Activated CD8-positive, alpha-beta T cell treated with anti-CD3 and anti-CD28 coated beads for 36 hours (primary cell): ENCODE results near the gene ZNF488. TPM values are rescaled to one million over a fixed set of nuclear protein-coding genes. Genes with fewer than 3 reads are reported as not detected.

Experiments used
- ATAC-seq: fragments of 200-7000 bp; cut with Tn5 transposase; one replicate; pipeline ENCODE4 v1.10.0; 2021; ENCODE audit warnings: mild to moderate bottlenecking, moderate library complexity
- CTCF ChIA-PET: fragments of 350-600 bp; sonication (Branson Sonifier 250); formaldehyde crosslinking; loops from one replicate; lab custom pipeline; 2021; ENCODE audit warnings: antibody characterized with exemption; lab: Charles Lee
- POLR2A ChIA-PET: fragments of 350-600 bp; sonication (Branson Sonifier 250); formaldehyde crosslinking; loops from one replicate; lab custom pipeline; 2021; ENCODE audit warnings: antibody characterized with exemption; lab: Charles Lee
- DNase-seq: peaks from one replicate; pipeline ENCODE4 v3.0.0-alpha.2; 2020
- H3K27ac Mint-ChIP-seq: one replicate; pipeline ENCODE4 v1.8.0; 2021; ENCODE audit warnings: mild to moderate bottlenecking, mixed read lengths
- H3K27me3 Mint-ChIP-seq: one replicate; pipeline ENCODE4 v1.8.0; 2021; ENCODE audit warnings: mixed read lengths
- H3K36me3 Mint-ChIP-seq: one replicate; pipeline ENCODE4 v1.8.0; 2021; ENCODE audit warnings: low read depth, mixed read lengths
- H3K4me1 Mint-ChIP-seq: one replicate; pipeline ENCODE4 v1.8.0; 2021; ENCODE audit warnings: low read depth, mixed read lengths
- H3K4me3 Mint-ChIP-seq: one replicate; pipeline ENCODE4 v1.8.0; 2021; ENCODE audit warnings: mild to moderate bottlenecking, moderate library complexity, mixed read lengths
- H3K9me3 Mint-ChIP-seq: one replicate; pipeline ENCODE4 v1.8.0; 2021; ENCODE audit warnings: mixed read lengths
- CTCF ChIP-seq: fragments of 200-600 bp; IDR thresholded peaks from one replicate; pipeline ENCODE4 v1.8.0; 2022; ENCODE audit warnings: antibody characterized with exemption, mild to moderate bottlenecking
- intact Hi-C: fragments of 100-400 bp; cut with micrococcal nuclease; formaldehyde crosslinking; loops from one replicate; pipeline ENCODE4 v1.10.0; 2022
- total RNA-seq, 2 experiments: library from RNA; stranded (reverse); gene quantifications; one replicate each; pipeline ENCODE4 v1.2.3, GENCODE V29; 2021

ZNF488 gene
- total RNA-seq, 2 experiments from 2014 or later, result 0.36 to 0.58 TPM

GRCh38 chr10:47366731-47367460, 17.2 kb downstream of the ZNF488 start:
- H3K36me3 Mint-ChIP-seq, result no peaks in the 10 kb centered on the region
- TF ChIP-seq CTCF, result no peak
- CTCF ChIA-PET, result no interaction called here
- DNase-seq (no peak), ATAC-seq (no peak)
- H3K27ac Mint-ChIP-seq, result no peak overlapping the region
- intact Hi-C loops, result no loop called here
- no peaks in the 10 kb centered on the region for H3K9me3 Mint-ChIP-seq
- no peak overlapping the region for H3K4me3 Mint-ChIP-seq
- POLR2A ChIA-PET, result no interaction called here
- H3K4me1 Mint-ChIP-seq, result no peaks in the 10 kb centered on the region
- H3K27me3 Mint-ChIP-seq, result no peaks in the 10 kb centered on the region

- ATAC-seq, result no peak
- no peak for DNase-seq
- Mint-ChIP-seq H3K4me1 (no peaks in the 10 kb centered on the region), H3K9me3 (no peaks in the 10 kb centered on the region), H3K4me3 (no peak overlapping the region), H3K27me3 (no peaks in the 10 kb centered on the region), H3K27ac (no peak overlapping the region), H3K36me3 (no peaks in the 10 kb centered on the region)
- ChIA-PET POLR2A (no interaction called here), CTCF (no interaction called here)
- no peak for TF ChIP-seq CTCF
- intact Hi-C loops, result no loop called here
Measured at GRCh38 chr10:47366181-47366631, 17.9 kb downstream of the ZNF488 start.

GRCh38 chr10:47365431-47366180, 18.5 kb downstream of the ZNF488 start:
- intact Hi-C loops, result no loop called here
- no peak for DNase-seq
- CTCF ChIA-PET, result no interaction called here
- TF ChIP-seq CTCF, result no peak
- Mint-ChIP-seq H3K4me1 (no peaks in the 10 kb centered on the region), H3K27ac (no peak overlapping the region), H3K36me3 (no peaks in the 10 kb centered on the region), H3K27me3 (no peaks in the 10 kb centered on the region), H3K9me3 (no peaks in the 10 kb centered on the region), H3K4me3 (no peak overlapping the region)
- no peak for ATAC-seq
- POLR2A ChIA-PET, result no interaction called here

GRCh38 chr10:47364911-47365310, 19.2 kb downstream of the ZNF488 start:
- DNase-seq, result no peak
- no peak for TF ChIP-seq CTCF
- ChIA-PET POLR2A (interaction anchor here (0.5 kb wide), 1 partner anchor 31 kb away, joined by 4 read pairs; no protein-coding TSS in a partner anchor), CTCF (no interaction called here)
- Mint-ChIP-seq H3K27ac (no peak overlapping the region), H3K9me3 (no peaks in the 10 kb centered on the region), H3K4me3 (no peak overlapping the region), H3K27me3 (no peaks in the 10 kb centered on the region), H3K36me3 (no peaks in the 10 kb centered on the region), H3K4me1 (no peaks in the 10 kb centered on the region)
- intact Hi-C loops, result no loop called here
- ATAC-seq, result no peak

GRCh38 chr10:47364366-47364765, 19.7 kb downstream of the ZNF488 start:
- intact Hi-C loops, result no loop called here
- ChIA-PET CTCF (interaction anchor here (1.0 to 1.9 kb wide), 2 partner anchors 316 to 339 kb away, joined by 3 to 4 read pairs; no protein-coding TSS in a partner anchor), POLR2A (interaction anchor here (0.5 kb wide), 1 partner anchor 31 kb away, joined by 4 read pairs; no protein-coding TSS in a partner anchor)
- Mint-ChIP-seq H3K9me3 (no peaks in the 10 kb centered on the region), H3K27ac (no peak overlapping the region), H3K4me1 (no peaks in the 10 kb centered on the region), H3K4me3 (no peak overlapping the region), H3K36me3 (no peaks in the 10 kb centered on the region), H3K27me3 (no peaks in the 10 kb centered on the region)
- DNase-seq, result no peak
- TF ChIP-seq CTCF, result no peak
- no peak for ATAC-seq
